ENCODE results near the gene TMEM143. TPM values are rescaled to one million over a fixed set of nuclear protein-coding genes. Genes with fewer than 3 reads are reported as not detected.
A peak's percentile ranks its signal among the peaks of the same experiment; 100 is the strongest.

The TMEM143 gene
- total RNA-seq, 1 experiment from 2014 or later = 7.5 TPM

- Histone ChIP-seq H3K4me1 (ENCODE audit: insufficient read depth, low read length, poor library complexity, severe bottlenecking) (peaks cover 8% of the 10 kb centered on the region), H3K27ac (ENCODE audit: low read depth, low read length, poor library complexity, severe bottlenecking) (no peak overlapping the region), H3K36me3 (ENCODE audit: insufficient read depth, low read length, poor library complexity, severe bottlenecking) (no peaks in the 10 kb centered on the region), H3K9me3 (ENCODE audit: low read depth, low read length, poor library complexity, severe bottlenecking) (no peaks in the 10 kb centered on the region), H3K4me3 (ENCODE audit: low read depth, low read length, poor library complexity, severe bottlenecking) (no peak overlapping the region), H3K27me3 (replicated peaks; ENCODE audit: insufficient read depth, low read depth, low read length, poor library complexity) (no peaks in the 10 kb centered on the region)
- intact Hi-C loops (cut with micrococcal nuclease; ENCODE audit: unreplicated experiment) = no loop called here
- TF ChIP-seq, protein P1, sequence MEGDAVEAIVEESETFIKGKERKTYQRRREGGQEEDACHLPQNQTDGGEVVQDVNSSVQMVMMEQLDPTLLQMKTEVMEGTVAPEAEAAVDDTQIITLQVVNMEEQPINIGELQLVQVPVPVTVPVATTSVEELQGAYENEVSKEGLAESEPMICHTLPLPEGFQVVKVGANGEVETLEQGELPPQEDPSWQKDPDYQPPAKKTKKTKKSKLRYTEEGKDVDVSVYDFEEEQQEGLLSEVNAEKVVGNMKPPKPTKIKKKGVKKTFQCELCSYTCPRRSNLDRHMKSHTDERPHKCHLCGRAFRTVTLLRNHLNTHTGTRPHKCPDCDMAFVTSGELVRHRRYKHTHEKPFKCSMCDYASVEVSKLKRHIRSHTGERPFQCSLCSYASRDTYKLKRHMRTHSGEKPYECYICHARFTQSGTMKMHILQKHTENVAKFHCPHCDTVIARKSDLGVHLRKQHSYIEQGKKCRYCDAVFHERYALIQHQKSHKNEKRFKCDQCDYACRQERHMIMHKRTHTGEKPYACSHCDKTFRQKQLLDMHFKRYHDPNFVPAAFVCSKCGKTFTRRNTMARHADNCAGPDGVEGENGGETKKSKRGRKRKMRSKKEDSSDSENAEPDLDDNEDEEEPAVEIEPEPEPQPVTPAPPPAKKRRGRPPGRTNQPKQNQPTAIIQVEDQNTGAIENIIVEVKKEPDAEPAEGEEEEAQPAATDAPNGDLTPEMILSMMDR (conservative IDR thresholded peaks at IDR 0.05; ENCODE audit: low read depth, low read length) = 0 out of 2 replicates have a peak, but pooled peaks have one; percentile 19
- TF ChIP-seq EZH2 (IDR thresholded peaks at IDR 0.05; ENCODE audit: borderline replicate concordance, low read depth, low read length, poor library complexity, severe bottlenecking) = no peak
- CTCF ChIA-PET = interaction anchor here (1.0 kb wide), 1 partner anchor 12 kb away, joined by 4 read pairs; no protein-coding TSS in a partner anchor
- POLR2A ChIA-PET (ENCODE audit: low non-redundant PET) = no interaction called here
- no TSS peak for BruUV-seq (replicated peaks)
- DNase-seq (ENCODE audit: low spot score) = no peak
These were observed 54.8 kb downstream of the TMEM143 start for GRCh38 chr19:48308631-48309586.

GRCh38 chr19:48303866-48304265 is 59.9 kb downstream of the TMEM143 start:
- Histone ChIP-seq H3K4me1 (ENCODE audit: insufficient read depth, low read length, poor library complexity, severe bottlenecking) (peaks cover 3% of the 10 kb centered on the region), H3K27me3 (replicated peaks; ENCODE audit: insufficient read depth, low read depth, low read length, poor library complexity) (no peaks in the 10 kb centered on the region), H3K27ac (ENCODE audit: low read depth, low read length, poor library complexity, severe bottlenecking) (no peak overlapping the region), H3K9me3 (ENCODE audit: low read depth, low read length, poor library complexity, severe bottlenecking) (no peaks in the 10 kb centered on the region), H3K36me3 (ENCODE audit: insufficient read depth, low read length, poor library complexity, severe bottlenecking) (no peaks in the 10 kb centered on the region), H3K4me3 (ENCODE audit: low read depth, low read length, poor library complexity, severe bottlenecking) (no peak overlapping the region)
- no peak for DNase-seq (ENCODE audit: low spot score)
- CTCF ChIA-PET = no interaction called here
- intact Hi-C loops (cut with micrococcal nuclease; ENCODE audit: unreplicated experiment) = no loop called here
- POLR2A ChIA-PET (ENCODE audit: low non-redundant PET) = no interaction called here
- no peak for TF ChIP-seq EZH2 (IDR thresholded peaks at IDR 0.05; ENCODE audit: borderline replicate concordance, low read depth, low read length, poor library complexity, severe bottlenecking)
- TF ChIP-seq, protein P1 (conservative IDR thresholded peaks at IDR 0.05; ENCODE audit: low read depth, low read length) = no peak
- no TSS peak for BruUV-seq (replicated peaks)

- H3K4me1 ChIP-seq (ENCODE audit: insufficient read depth, low read length, poor library complexity, severe bottlenecking) = no peaks in the 10 kb centered on the region
- no peaks in the 10 kb centered on the region for H3K27me3 ChIP-seq (replicated peaks; ENCODE audit: insufficient read depth, low read depth, low read length, poor library complexity)
- ChIA-PET POLR2A (ENCODE audit: low non-redundant PET) (no interaction called here), CTCF (interaction anchor here (0.6 kb wide), 1 partner anchor 91 kb away, joined by 9 read pairs; no protein-coding TSS in a partner anchor)
- intact Hi-C loops (cut with micrococcal nuclease; ENCODE audit: unreplicated experiment) = no loop called here
- H3K4me3 ChIP-seq (ENCODE audit: low read depth, low read length, poor library complexity, severe bottlenecking) = no peak overlapping the region
- H3K36me3 ChIP-seq (ENCODE audit: insufficient read depth, low read length, poor library complexity, severe bottlenecking) = no peaks in the 10 kb centered on the region
- H3K27ac ChIP-seq (ENCODE audit: low read depth, low read length, poor library complexity, severe bottlenecking) = no peak overlapping the region
- DNase-seq (ENCODE audit: low spot score) = no peak
- TF ChIP-seq, protein P1 (conservative IDR thresholded peaks at IDR 0.05; ENCODE audit: low read depth, low read length) = no peak
- TF ChIP-seq EZH2 (IDR thresholded peaks at IDR 0.05; ENCODE audit: borderline replicate concordance, low read depth, low read length, poor library complexity, severe bottlenecking) = no peak
- BruUV-seq (replicated peaks) = no TSS peak
- no peaks in the 10 kb centered on the region for H3K9me3 ChIP-seq (ENCODE audit: low read depth, low read length, poor library complexity, severe bottlenecking)
These were observed 60.4 kb downstream of the TMEM143 start for GRCh38 chr19:48303367-48303766.

All from A673 (cell line).